A204.1 (cell line): Measurements from ENCODE around the gene CHAC1.

ENCODE experiments used
- FAIRE-seq: peaks from 2 replicates; lab custom pipeline; 2012; peaks lifted over from hg19 to GRCh38; lab: Jason Lieb, UNC

CHAC1 gene

DNA sequence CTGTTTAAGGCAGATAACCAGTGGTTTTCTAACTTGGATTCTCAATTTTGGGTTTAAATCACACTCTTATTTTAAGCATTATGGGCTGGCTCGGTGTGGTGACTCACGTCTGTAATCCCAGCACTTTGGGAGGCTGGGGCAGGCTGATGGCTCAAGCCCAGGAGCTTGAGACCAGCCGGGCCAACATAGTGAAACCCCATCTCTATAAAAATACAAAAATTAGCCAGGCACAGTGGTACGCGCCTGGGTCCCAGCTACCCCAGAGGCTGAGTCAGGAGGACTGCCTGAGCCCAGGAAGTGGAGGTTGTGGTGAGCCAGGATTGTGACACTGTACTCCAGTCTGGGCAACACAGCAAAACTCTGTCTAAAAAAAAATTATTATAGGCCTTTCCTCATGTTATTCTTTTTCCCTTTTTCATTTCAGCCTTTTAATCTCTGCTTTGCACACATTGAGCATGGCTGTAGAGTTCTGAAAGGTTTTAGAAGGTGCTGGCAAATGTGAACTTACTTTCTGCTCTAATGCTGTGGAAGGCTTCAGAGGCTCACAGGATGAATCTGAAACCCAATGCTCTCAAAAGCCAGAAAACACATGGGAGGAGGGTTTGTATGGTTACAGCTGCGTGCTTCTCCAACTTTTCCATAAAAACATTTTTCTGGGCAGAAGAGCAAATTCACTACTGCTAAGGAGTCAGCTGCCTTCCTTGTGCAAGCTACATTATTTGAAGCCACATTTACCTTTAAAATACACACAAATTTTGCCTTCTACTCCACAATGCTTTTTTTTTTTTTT, 32.5 kb downstream of the CHAC1 start:
- no peak for FAIRE-seq

DNA sequence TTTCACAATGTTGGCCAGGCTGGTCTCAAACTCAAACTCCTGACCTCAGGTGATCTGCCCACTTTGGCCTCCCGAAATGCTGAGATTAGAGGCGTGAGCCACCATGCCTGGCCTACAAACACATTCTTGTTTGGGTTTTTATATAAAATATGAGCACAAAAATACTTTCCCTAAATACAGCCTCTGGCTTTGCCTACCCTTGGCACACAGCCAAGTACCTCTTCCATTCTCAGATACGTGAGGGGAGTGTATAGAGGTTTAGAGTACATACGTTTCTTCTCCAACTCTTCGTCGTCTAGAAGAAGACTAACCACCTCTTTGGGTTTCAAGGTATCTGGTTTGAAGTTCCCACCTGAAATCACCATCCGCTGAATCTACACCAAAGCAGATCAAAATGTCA, 33.5 kb downstream of the CHAC1 start:
- no peak for FAIRE-seq

DNA sequence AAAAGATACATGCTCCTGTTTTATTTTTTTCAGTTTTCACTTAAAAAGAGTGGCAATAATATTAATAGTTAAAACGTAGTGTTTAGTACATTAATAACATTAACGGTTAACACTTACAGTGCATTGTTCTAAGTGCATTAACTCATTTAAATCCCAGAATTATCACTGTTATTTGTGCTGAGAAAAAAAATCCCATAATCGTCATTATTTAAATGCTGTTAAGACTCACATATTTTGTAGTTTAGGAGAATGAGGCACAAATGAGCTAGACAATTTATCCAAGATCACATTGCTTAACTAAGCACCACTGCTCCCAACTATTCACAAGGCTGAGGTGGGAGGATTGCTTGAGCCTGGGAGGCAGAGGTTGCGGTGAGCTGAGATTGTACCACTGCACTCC, 34.9 kb downstream of the CHAC1 start:
- FAIRE-seq = no peak

DNA sequence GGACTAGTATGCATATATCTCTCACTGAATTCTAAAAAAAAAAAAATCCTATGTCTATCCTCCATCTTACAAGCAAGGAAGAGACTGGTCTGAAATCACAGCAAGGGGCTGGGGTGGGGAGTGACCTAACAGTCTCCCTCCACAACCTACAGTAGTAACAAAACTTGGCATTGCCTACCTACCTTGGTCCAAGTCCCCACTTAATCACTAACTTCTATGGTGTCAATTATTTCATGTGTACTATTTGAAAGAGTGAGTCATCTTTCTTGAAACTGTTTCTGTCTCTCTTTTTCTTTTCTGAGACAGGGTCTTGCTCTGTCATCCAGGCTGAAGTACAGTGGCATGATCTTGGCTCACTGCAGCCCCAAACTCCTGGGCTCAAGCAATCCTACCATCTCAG, 36.8 kb downstream of the CHAC1 start:
- no peak for FAIRE-seq

DNA sequence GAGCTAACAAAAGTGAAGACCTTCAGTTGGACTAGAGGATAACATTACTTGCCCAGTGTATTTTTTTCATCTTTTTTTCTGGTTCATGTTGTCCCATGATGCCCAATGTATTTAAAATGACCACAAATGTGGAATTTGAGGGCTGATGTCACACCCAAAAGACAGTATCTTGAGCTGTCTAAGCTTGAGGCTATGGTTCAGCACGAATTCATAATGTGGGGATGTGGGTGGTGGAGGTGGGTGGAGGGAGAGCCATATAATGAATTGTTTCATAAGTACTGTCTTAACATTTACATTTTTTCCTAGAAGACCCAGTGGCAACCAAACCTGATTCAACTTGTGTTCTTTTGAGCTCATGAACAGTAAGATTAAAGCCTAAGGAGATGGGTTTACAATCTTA, 37.5 kb downstream of the CHAC1 start:
- FAIRE-seq = no peak

DNA sequence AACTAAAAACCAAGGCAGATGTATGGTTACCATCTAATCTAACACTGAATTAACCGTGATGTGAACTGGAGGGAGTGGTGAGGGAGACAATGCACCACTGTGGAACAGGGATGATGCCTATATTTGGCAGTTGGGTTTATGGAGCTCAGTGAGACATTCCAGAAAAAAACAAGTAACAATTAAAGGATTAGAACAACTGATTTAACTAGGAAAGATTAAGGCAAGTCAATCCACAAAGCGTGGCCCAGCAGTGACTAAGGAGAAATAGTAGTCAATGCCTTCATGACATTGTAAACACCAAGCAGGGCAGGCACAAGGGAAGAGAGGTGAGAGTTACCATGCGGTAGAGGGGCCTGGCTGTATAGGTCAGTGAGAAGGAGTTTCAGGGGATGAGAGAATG, 38.1 kb downstream of the CHAC1 start:
- no peak for FAIRE-seq

DNA sequence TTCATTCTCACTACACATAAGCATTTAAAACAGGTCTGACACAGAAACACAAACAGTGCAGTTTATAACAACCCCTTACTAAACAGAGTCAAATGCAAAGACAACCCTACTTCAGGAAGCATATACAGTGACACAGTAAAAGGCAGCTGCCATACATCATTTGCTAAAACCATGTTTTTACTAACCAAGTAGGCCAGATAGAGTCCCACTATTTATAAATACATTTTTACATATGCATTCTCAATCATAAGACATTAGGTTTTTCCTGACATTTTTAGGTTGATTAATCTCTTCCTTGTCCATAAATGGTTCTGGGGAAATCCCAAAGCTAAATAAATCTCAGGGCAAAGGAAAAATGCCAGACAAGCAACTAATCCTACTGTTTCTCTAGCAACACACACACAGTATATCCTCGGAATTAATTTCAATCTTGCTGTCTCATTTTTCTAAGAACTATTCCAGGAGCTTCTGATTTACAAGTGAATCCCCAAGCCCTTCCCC, 39.0 kb downstream of the CHAC1 start:
- FAIRE-seq = no peak

DNA sequence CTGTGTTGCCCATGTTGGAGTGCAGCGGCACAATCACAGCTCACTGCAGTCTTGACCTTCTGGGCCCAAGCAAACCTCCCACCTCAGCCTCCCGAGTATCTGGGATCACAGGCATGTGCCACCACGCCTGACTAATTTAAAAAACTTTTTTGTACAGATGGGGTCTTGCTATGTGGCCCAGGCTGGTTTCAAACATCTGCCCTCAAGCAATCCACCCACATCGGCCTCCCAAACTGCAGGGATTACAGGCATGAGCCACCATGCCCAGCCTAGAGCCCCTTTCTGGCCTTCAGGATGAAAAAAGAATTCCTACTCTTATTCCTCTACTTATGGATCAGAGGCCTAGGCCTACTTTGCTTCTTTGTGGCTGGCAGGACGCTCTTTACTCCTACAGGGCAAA, 39.6 kb downstream of the CHAC1 start:
- no peak for FAIRE-seq

DNA sequence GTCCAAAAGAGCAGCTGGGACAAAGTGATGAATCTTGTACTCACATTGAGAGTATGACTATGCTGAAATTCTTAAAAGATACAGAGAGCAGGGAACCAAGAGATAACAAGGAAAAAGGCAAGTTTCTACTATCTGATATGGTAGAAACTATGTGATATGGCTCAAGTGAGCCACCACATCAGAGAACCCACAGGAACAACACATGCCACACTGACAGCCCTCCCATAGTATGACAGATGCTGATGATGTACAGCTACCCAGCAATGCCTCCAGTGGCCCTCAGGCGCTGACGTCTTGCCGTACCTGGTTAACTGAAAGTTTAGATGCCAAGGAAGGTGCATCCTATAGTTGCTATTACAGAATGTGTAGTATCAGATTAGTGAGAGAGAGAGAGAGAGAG, 42.4 kb downstream of the CHAC1 start:
- FAIRE-seq = no peak

DNA sequence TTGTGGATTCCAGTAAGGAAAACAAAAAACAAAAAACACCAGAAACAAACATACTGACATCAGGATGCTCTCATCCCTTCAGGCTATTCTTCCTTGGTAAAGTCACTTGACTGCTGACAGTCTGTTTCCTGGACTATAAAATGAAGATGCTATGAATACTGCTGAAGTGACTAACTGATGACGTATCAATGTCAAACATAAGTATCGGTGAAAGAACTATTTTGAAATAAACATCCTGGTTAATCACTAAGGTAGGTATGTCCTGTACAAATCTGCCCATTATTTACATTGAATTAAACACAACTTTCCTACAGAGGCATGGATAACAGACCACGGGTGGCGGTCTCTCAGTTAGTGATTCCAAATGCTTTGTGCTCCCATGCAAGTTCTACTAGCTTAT, 45.9 kb downstream of the CHAC1 start:
- FAIRE-seq = no peak

DNA sequence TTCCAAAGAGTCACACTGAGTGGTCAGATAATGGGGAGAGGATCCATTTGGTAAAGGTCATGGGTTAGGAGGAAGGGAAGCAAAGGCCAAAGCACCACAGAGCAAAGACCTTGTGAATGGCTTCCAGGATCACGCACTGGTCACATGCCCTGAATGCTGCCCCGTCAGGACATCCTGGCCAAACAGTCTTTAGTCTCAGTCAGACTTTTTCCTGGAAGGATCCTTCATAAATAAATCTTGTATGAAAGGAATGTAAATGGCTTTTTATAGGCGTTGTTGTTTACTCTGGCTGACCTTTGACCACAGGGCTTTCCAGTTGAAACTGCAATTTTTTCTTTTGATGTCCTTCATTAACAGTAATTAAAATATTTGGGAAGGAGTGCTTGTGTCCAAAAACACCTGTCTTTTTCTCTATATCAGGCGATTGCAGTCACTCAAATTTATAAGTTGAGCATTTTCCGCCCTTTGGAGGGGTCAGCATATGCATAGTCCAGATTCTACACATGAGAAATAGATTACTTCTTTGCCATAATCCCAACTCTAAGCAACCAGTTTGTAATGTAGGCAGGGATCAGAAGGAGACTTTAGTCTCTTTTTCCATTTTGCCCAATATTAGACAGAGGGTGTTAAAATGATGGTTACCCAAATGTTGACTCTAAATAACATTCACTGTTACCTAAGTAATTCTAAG, 48.4 kb downstream of the CHAC1 start:
- FAIRE-seq = no peak

DNA sequence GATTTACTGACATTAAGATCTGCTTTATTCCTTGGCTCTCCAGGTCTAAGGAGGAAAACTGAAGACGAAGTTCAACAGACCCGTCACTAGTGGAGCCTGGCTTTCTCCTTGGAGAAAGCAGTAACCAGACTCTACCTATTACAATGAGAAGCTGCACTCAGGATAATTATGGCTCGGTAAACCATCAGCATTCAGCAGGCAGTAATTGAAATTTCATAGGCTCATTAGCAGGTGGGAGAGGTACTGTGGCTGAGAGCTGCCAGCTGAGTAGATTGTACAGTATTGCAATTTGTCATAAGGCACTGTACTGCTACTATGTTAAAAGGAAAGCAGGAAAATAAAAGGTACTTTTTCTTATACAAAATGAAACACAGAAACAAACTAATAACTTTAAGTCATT, 51.2 kb downstream of the CHAC1 start:
- no peak for FAIRE-seq
